GM23338 (cell line): ENCODE data around the gene TSPEAR. TPM values are rescaled to one million over a fixed set of nuclear protein-coding genes. Genes with fewer than 3 reads are reported as not detected.

Experiments used
- ATAC-seq: fragments of 200-7000 bp; cut with Tn5 transposase; 3 replicates; pipeline ENCODE4 v1.9.1; 2020
- DNase-seq: peaks from one replicate; pipeline ENCODE4 v3.0.0-alpha.2; 2015; ENCODE audit warnings: low spot score
- H2AFZ ChIP-seq: fragments of 200-600 bp; sonication (generic); 2 replicates; pipeline ENCODE4 v1.8.0; 2016; ENCODE audit warnings: antibody characterized with exemption, mild to moderate bottlenecking, moderate library complexity
- H3F3A ChIP-seq: fragments of 200-600 bp; sonication (generic); replicated peaks from 2 replicates; pipeline ENCODE4 v1.8.0; 2017; ENCODE audit warnings: antibody characterized with exemption, mixed run types, low read depth
- H3K27ac ChIP-seq: fragments of 200-600 bp; sonication (generic); 2 replicates; pipeline ENCODE4 v1.6.1; 2016; ENCODE audit warnings: low read depth
- H3K27me3 ChIP-seq: fragments of 200-600 bp; sonication (generic); 2 replicates; pipeline ENCODE4 v1.8.0; 2016; ENCODE audit warnings: mild to moderate bottlenecking, mixed run types, moderate library complexity; ENCODE audit not compliant: insufficient read depth
- H3K36me3 ChIP-seq: fragments of 200-600 bp; sonication (generic); 2 replicates; pipeline ENCODE4 v1.8.0; 2016; ENCODE audit warnings: mild to moderate bottlenecking; ENCODE audit not compliant: insufficient read depth
- H3K4me1 ChIP-seq: fragments of 200-600 bp; sonication (generic); 2 replicates; pipeline ENCODE4 v1.8.0; 2016; ENCODE audit warnings: mild to moderate bottlenecking, moderate library complexity; ENCODE audit not compliant: insufficient read depth
- H3K4me2 ChIP-seq: fragments of 200-600 bp; sonication (generic); 2 replicates; pipeline ENCODE4 v1.7.1; 2017; ENCODE audit warnings: mixed run types
- H3K4me3 ChIP-seq: fragments of 200-600 bp; sonication (generic); 2 replicates; pipeline ENCODE4 v1.6.1; 2016; ENCODE audit warnings: mixed run types
- H3K79me2 ChIP-seq: fragments of 200-600 bp; sonication (generic); replicated peaks from 2 replicates; pipeline ENCODE4 v1.8.0; 2017; ENCODE audit warnings: mild to moderate bottlenecking; ENCODE audit not compliant: insufficient read depth
- H3K9me2 ChIP-seq: fragments of 200-600 bp; sonication (generic); 2 replicates; pipeline ENCODE4 v1.8.0; 2017; ENCODE audit not compliant: insufficient read depth
- H4K20me1 ChIP-seq: fragments of 200-600 bp; sonication (generic); replicated peaks from 2 replicates; pipeline ENCODE4 v1.8.0; 2017; ENCODE audit warnings: mild to moderate bottlenecking; ENCODE audit not compliant: insufficient read depth
- H3K27ac Mint-ChIP-seq: 2 replicates; pipeline ENCODE4 v1.8.0; 2020; ENCODE audit warnings: inconsistent platforms, mild to moderate bottlenecking, moderate library complexity, mixed read lengths
- H3K27me3 Mint-ChIP-seq: 3 replicates; pipeline ENCODE4 v1.8.0; 2022; ENCODE audit warnings: low read depth, mild to moderate bottlenecking, moderate library complexity, mixed read lengths, inconsistent platforms; ENCODE audit not compliant: insufficient read depth, poor library complexity
- H3K36me3 Mint-ChIP-seq: 3 replicates; pipeline ENCODE4 v1.8.0; 2021; ENCODE audit warnings: low read depth, mild to moderate bottlenecking, inconsistent platforms, moderate library complexity, mixed read lengths
- H3K4me1 Mint-ChIP-seq: 3 replicates; pipeline ENCODE4 v1.8.0; 2020; ENCODE audit warnings: mild to moderate bottlenecking, inconsistent platforms, mixed read lengths
- H3K4me3 Mint-ChIP-seq: 3 replicates; pipeline ENCODE4 v1.8.0; 2021; ENCODE audit warnings: moderate library complexity, mild to moderate bottlenecking, inconsistent platforms, mixed read lengths
- H3K9me3 Mint-ChIP-seq: 3 replicates; pipeline ENCODE4 v1.8.0; 2020; ENCODE audit warnings: moderate library complexity, mild to moderate bottlenecking, inconsistent platforms, mixed read lengths
- CTCF ChIP-seq, 2 experiments: fragments of 200-600 bp in 1 of 2; sonication (generic) in 1 of 2; conservative IDR thresholded peaks; 2 replicates each; pipeline versions ENCODE4 v1.5.1 to v1.6.1; 2016 to 2017; ENCODE audit warnings: antibody characterized with exemption in 2 of 2, low read depth in 2 of 2, mild to moderate bottlenecking in 2 of 2, moderate library complexity in 1 of 2
- ETS1 ChIP-seq: IDR thresholded peaks from 2 replicates; pipeline ENCODE4 v1.6.1; 2016; ENCODE audit warnings: antibody characterized with exemption
- POLR2AphosphoS5 ChIP-seq: IDR thresholded peaks from 2 replicates; pipeline ENCODE4 v1.6.1; 2016; ENCODE audit warnings: antibody characterized with exemption, low read depth
- REST ChIP-seq: IDR thresholded peaks from one replicate; pipeline ENCODE4 v1.6.1; 2018; ENCODE audit warnings: antibody characterized with exemption; ENCODE audit not compliant: unreplicated experiment
- ZNF462 ChIP-seq: fragments of 250-450 bp; sonication (Bioruptor Pico); IDR thresholded peaks from 2 replicates; pipeline ENCODE4 v1.5.0; 2020; ENCODE audit warnings: mild to moderate bottlenecking, moderate library complexity
- polyA plus RNA-seq: library from polyadenylated mRNA; unstranded; fragments of >200 nt; fragmentation: Nextera tagmentation; extraction: Ambion mirVana; gene quantifications from 2 replicates; pipeline ENCODE4 v1.2.1, GENCODE V29; 2016
- total RNA-seq: library from RNA; depleted of rRNA; stranded (reverse); fragments of >200 nt; shearing (Covaris generic); gene quantifications from 2 replicates; pipeline ENCODE4 v1.2.3, GENCODE V29; 2014

TSPEAR gene
- total and polyA plus RNA-seq, 2 experiments from 2014 or later = 0.35 to 0.92 TPM

GRCh38 chr21:44720170-44720569 lies 8.8 kb upstream of the TSPEAR start:
- TF ChIP-seq ZNF462 (no peak), POLR2AphosphoS5 (no peak), ETS1 (no peak)
- Histone ChIP-seq H3K4me2 (no peak overlapping the region), H3K79me2 (no peaks in the 10 kb centered on the region), H3K27ac (no peak overlapping the region), H4K20me1 (no peaks in the 10 kb centered on the region), H3K4me1 (peaks cover 22% of the 10 kb centered on the region), H3K36me3 (no peaks in the 10 kb centered on the region), H3K9me2 (0 out of 2 replicates have a peak, but pooled peaks cover 3% of the 10 kb centered on the region), H2AFZ (no peak overlapping the region), H3K27me3 (peaks cover 23% of the 10 kb centered on the region), H3K4me3 (no peak overlapping the region), H3F3A (0 out of 2 replicates have a peak, but pooled peaks cover 7% of the 10 kb centered on the region)
- H3K9me3 Mint-ChIP-seq = peaks cover 3% of the 10 kb centered on the region; the same call in 1 of the 3 replicates
- no peak for ATAC-seq
- no peak overlapping the region for H3K27ac Mint-ChIP-seq
- peaks cover 27% of the 10 kb centered on the region for H3K4me1 Mint-ChIP-seq
- no peak overlapping the region for H3K4me3 Mint-ChIP-seq
- peaks cover 28% of the 10 kb centered on the region for H3K27me3 Mint-ChIP-seq
- no peaks in the 10 kb centered on the region for H3K36me3 Mint-ChIP-seq
- DNase-seq = no peak

GRCh38 chr21:44718571-44718970 lies 7.2 kb upstream of the TSPEAR start:
- peaks cover 29% of the 10 kb centered on the region for H3K27me3 Mint-ChIP-seq
- no peaks in the 10 kb centered on the region for H3K79me2 ChIP-seq
- H3K27ac ChIP-seq = 0 out of 2 replicates have a peak overlapping the region, but pooled peaks have one; percentile 5
- H3K27ac Mint-ChIP-seq = no peak overlapping the region
- peaks cover 3% of the 10 kb centered on the region; the same call in 1 of the 3 replicates for H3K9me3 Mint-ChIP-seq
- no peaks in the 10 kb centered on the region for H4K20me1 ChIP-seq
- H3K27me3 ChIP-seq = peaks cover 29% of the 10 kb centered on the region
- H3K36me3 ChIP-seq = no peaks in the 10 kb centered on the region
- H3K4me3 Mint-ChIP-seq = no peak overlapping the region
- peaks cover 34% of the 10 kb centered on the region for H3K4me1 Mint-ChIP-seq
- H3K36me3 Mint-ChIP-seq = no peaks in the 10 kb centered on the region
- DNase-seq (peak; percentile 73), ATAC-seq (peak; percentile 83)
- H3K9me2 ChIP-seq = 0 out of 2 replicates have a peak, but pooled peaks cover 3% of the 10 kb centered on the region
- 0 out of 2 replicates have a peak, but pooled peaks cover 7% of the 10 kb centered on the region for H3F3A ChIP-seq
- peak overlapping the region; percentile 56 for H3K4me2 ChIP-seq
- peaks cover 35% of the 10 kb centered on the region for H3K4me1 ChIP-seq
- H2AFZ ChIP-seq = no peak overlapping the region; the same call in 1 of the 2 replicates
- no peak overlapping the region for H3K4me3 ChIP-seq
- TF ChIP-seq CTCF (conservative IDR thresholded peaks at IDR 0.05; ENCODE audit: low read depth in 2 of 2) (peak; percentile 49 to 74), REST (no peak)
